Esophagus muscularis mucosa (tissue), 4 donors: ENCODE measurements around the gene SPIRE2.

Source experiments
- EP300 ChIP-seq: sonication (generic); formaldehyde crosslinking; IDR thresholded peaks from one replicate; pipeline ENCODE4 v1.6.1; 2017; ENCODE audit warnings: antibody characterized with exemption
- POLR2A ChIP-seq: fragments of 450-650 bp; IDR thresholded peaks from one replicate; pipeline ENCODE4 v1.6.1; 2017; ENCODE audit warnings: antibody characterized with exemption, moderate library complexity, mild to moderate bottlenecking, low read depth
- POLR2AphosphoS5 ChIP-seq, 2 donors: sonication (generic); formaldehyde crosslinking; IDR thresholded peaks; one replicate each; pipeline ENCODE4 v1.6.1; 2017; ENCODE audit warnings: antibody characterized with exemption in 2 of 2
- TF ChIP-seq, protein P1 (sequence below), 3 experiments: fragments of 200-600 bp in 2 of 3; fragments of 450-650 bp in 1 of 3; sonication (generic) in 2 of 3; IDR thresholded peaks; one replicate each; pipeline ENCODE4 v1.5.1; 2017 to 2019; ENCODE audit warnings: antibody characterized with exemption in 3 of 3, mild to moderate bottlenecking in 2 of 3, moderate library complexity in 1 of 3

DNA sequence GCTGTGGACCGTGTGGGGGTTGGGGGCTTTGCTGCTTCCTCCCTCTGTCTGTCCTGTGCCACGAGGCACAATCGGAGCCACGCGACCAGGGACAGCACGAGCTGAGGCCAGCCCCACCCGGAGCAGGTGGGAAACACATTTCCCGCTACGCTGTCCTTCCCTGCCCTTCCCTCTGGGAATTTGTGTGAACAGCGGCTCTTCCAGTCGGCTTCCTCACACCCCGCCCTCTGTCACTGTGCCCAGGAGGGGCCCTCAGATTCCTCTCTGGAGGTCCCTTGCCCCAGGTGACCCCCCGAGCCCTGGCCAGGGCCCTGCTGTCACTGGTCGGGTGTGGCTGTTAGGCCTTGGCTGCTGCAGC lies 19.6 kb downstream of the SPIRE2 start:
- TF ChIP-seq EP300: no peak
- TF ChIP-seq, protein P1, sequence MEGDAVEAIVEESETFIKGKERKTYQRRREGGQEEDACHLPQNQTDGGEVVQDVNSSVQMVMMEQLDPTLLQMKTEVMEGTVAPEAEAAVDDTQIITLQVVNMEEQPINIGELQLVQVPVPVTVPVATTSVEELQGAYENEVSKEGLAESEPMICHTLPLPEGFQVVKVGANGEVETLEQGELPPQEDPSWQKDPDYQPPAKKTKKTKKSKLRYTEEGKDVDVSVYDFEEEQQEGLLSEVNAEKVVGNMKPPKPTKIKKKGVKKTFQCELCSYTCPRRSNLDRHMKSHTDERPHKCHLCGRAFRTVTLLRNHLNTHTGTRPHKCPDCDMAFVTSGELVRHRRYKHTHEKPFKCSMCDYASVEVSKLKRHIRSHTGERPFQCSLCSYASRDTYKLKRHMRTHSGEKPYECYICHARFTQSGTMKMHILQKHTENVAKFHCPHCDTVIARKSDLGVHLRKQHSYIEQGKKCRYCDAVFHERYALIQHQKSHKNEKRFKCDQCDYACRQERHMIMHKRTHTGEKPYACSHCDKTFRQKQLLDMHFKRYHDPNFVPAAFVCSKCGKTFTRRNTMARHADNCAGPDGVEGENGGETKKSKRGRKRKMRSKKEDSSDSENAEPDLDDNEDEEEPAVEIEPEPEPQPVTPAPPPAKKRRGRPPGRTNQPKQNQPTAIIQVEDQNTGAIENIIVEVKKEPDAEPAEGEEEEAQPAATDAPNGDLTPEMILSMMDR (IDR thresholded peaks at IDR 0.05): no peak
- no peak for TF ChIP-seq POLR2A
- no peak for TF ChIP-seq POLR2AphosphoS5 (IDR thresholded peaks at IDR 0.05)
